ENCODE data around the gene SYNDIG1.

Gene SYNDIG1

GRCh38 chr20:24469116-24469893, at the start of gene SYNDIG1:
Gene SYNDIG1 (plus strand): TSS chr20:24469629. CDS start chr20:24543098, 73,469 bp downstream.
- no peak for DNase-seq (ENCODE audit: low read depth)

GRCh38 chr20:24419786-24420185, 49.6 kb upstream of the SYNDIG1 start:
- no peak for DNase-seq (ENCODE audit: low read depth)

- no peak for DNase-seq (ENCODE audit: low read depth)
Measured at GRCh38 chr20:24420567-24420966, 48.9 kb upstream of the SYNDIG1 start.

- no peak for DNase-seq (ENCODE audit: low read depth)
Measured at GRCh38 chr20:24421071-24421470, 48.4 kb upstream of the SYNDIG1 start.

- DNase-seq (ENCODE audit: low read depth): no peak
Measured at GRCh38 chr20:24422091-24422760, 47.2 kb upstream of the SYNDIG1 start.

- no peak for DNase-seq (ENCODE audit: low read depth)
Measured at GRCh38 chr20:24423390-24424313, 45.8 kb upstream of the SYNDIG1 start.

- DNase-seq (ENCODE audit: low read depth): no peak
Measured at GRCh38 chr20:24425523-24426135, 43.8 kb upstream of the SYNDIG1 start.

- DNase-seq (ENCODE audit: low read depth): no peak
Measured at GRCh38 chr20:24431279-24432045, 38.0 kb upstream of the SYNDIG1 start.

- no peak for DNase-seq (ENCODE audit: low read depth)
Measured at GRCh38 chr20:24432046-24432442, 37.4 kb upstream of the SYNDIG1 start.

- no peak for DNase-seq (ENCODE audit: low read depth)
Measured at GRCh38 chr20:24436160-24436559, 33.3 kb upstream of the SYNDIG1 start.

- DNase-seq (ENCODE audit: low read depth): no peak
Measured at GRCh38 chr20:24437196-24438082, 32.0 kb upstream of the SYNDIG1 start.

GRCh38 chr20:24438331-24438730, 31.1 kb upstream of the SYNDIG1 start:
- no peak for DNase-seq (ENCODE audit: low read depth)

GRCh38 chr20:24439737-24440387, 29.6 kb upstream of the SYNDIG1 start:
- no peak for DNase-seq (ENCODE audit: low read depth)

GRCh38 chr20:24441661-24442060, 27.8 kb upstream of the SYNDIG1 start:
- DNase-seq (ENCODE audit: low read depth): no peak

- no peak for DNase-seq (ENCODE audit: low read depth)
Measured at GRCh38 chr20:24442909-24443308, 26.5 kb upstream of the SYNDIG1 start.

- DNase-seq (ENCODE audit: low read depth): no peak
Measured at GRCh38 chr20:24443436-24443835, 26.0 kb upstream of the SYNDIG1 start.

GRCh38 chr20:24444526-24445190, 24.8 kb upstream of the SYNDIG1 start:
- no peak for DNase-seq (ENCODE audit: low read depth)

GRCh38 chr20:24445510-24446170, 23.8 kb upstream of the SYNDIG1 start:
- no peak for DNase-seq (ENCODE audit: low read depth)

GRCh38 chr20:24446811-24447210, 22.6 kb upstream of the SYNDIG1 start:
- no peak for DNase-seq (ENCODE audit: low read depth)
